Fibroblast of skin of left quadriceps (primary cell): ENCODE results near the gene CDCA5.

Experiments used
- DNase-seq, 2 experiments: peaks; one replicate each; pipeline ENCODE4 v3.0.0-alpha.2; 2013; ENCODE audit warnings: low read depth in 2 of 2

The CDCA5 gene

GRCh38 chr11:65107751-65108468 lies 24.1 kb upstream of the CDCA5 start:
- DNase-seq = no peak

GRCh38 chr11:65107078-65107477 lies 23.2 kb upstream of the CDCA5 start:
- no peak for DNase-seq

DNA sequence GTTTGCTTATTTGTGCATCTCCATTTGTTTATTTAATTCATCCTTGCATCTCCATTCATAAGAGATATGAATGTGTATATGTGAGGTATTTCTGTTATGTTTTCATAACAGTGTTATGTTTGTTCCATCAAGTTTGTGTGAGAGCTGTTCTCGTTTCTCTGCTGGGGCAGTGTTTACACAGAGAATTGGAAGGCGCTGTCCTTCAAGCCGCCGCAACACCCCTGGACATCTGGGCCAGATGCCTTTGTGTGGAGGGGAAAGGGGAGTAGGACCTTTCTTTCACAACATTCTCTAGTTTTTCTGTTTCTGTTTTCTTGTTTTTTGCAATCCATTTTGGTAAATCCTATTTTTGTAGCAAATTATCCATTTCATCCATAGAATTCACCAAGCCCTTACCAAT lies 20.8 kb upstream of the CDCA5 start:
- DNase-seq = no peak

DNA sequence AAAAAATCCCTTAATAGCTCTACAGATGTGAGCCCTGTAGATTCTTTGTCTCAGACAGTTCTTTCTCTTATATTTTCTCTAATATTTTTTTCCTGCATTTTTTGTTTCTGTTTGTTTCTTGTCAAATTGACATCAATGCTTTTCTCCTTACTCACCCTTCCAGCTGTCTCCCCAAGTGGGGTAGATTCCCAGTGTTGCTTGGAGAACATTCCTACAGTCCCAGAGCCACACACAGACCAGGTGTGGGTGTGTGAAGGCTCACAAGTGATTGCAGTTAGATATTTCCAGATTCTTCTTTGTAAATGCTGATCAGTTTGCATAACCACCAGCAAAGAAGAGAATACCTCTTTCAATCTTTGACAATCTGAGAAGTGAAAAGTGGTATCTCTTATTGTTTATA lies 19.6 kb upstream of the CDCA5 start:
- no peak for DNase-seq

DNA sequence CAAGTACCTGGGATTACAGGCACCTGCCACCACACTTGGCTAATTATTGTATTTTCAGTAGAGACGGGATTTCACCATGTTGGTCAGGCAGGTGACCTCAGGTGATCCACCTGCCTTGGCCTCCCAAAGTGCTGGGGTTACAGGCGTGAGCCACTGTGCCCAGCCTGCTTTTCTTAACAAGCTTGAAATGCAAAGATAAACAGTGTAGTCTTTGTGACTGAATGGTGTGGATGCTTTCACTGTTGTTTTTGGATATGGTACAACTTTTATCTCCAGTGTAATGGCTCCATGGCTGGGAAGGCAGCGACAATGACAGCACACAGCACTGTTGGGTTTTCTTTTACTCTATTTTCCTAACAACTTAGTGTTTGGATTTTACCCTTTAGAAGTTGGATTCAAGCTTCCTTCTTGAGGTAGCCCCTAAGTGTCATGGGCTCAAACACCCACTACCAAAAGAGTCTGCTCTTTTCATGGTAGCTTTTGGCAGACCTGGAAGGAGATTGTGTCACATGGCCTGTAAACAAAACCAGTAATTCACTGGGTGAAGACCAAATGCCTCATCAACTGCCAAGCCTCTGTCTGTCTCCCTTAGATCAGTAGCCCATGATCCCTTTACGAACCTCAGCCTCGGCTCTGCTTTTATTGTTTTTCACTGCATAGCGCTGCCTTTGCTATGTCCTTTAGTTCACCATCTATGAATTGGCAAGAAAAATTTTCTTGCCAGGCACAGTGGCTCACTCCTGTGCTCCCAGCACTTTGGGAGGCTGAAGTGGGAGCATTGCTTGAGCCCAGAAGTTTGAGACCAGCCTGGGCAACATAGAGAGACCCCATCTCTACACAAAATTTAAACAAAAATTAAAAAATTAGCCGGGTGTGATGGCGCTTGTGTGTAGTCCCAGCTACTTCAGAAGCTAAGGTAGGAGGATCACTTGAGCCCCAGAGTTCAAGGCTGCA lies 18.6 kb upstream of the CDCA5 start:
- no peak for DNase-seq

GRCh38 chr11:65100674-65101350 lies 17.0 kb upstream of the CDCA5 start:
- DNase-seq = no peak

DNA sequence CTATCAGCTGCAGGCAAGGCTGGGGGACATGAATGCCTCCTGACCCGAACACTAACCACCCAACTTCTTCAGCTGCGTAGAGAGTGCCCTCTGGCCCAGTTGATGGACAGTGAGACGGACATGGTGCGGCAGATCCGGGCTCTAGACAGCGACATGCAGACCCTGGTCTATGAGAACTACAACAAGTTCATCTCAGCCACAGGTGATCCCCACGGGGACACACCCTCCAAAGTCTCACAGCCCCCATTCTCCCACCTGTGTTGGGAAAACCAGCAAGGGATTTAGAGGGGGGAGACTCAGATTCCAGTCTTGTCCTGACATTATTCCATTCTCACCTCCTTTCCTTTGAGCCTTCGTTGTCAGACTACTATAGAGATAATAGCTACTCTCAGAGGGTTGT lies 13.1 kb upstream of the CDCA5 start:
- DNase-seq = no peak

DNA sequence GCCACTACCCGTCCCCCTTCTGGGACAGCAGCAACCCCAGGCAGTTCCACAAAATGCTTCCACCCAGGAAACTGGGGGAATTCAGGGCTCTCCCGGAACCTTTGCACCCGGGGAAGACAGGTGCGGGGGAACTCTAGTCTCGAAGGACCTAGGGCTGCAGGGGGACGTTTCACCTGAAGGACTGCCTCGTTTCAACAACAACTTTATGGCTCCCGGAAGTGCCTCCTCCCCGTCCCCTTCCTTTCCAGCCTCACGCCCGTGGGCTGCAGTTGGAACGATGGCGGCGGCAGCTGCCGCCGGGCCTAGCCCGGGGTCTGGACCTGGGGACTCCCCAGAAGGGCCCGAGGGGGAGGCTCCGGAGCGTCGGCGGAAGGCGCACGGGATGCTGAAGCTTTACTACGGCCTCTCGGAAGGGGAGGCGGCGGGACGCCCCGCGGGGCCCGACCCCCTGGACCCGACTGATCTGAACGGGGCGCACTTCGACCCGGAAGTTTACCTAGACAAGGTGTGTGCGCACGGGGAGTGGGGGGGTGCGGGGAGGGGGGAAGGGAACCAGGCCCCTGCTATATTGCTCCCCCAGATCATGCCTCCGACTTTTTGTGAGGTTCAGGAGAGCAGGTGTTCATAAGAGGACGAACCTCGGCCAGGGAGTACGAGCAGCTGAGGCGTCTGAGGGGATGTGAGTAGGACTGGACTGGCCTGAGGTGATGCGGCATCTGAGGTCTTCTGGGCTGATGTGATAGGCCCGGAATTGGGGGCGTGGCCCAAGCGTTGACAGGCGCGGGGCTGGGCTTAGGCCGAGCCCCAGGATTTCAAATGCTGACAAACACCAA lies 12.3 kb upstream of the CDCA5 start, which contains the start of gene VPS51:
Gene VPS51 (plus strand): TSS at position 241 of the 833 bp plus-strand sequence. CDS start 37 bp downstream, at position 278.
- peak; percentile 79 to 82 for DNase-seq

- no peak for DNase-seq
Measured at GRCh38 chr11:65095427-65095826, 11.6 kb upstream of the CDCA5 start.

DNA sequence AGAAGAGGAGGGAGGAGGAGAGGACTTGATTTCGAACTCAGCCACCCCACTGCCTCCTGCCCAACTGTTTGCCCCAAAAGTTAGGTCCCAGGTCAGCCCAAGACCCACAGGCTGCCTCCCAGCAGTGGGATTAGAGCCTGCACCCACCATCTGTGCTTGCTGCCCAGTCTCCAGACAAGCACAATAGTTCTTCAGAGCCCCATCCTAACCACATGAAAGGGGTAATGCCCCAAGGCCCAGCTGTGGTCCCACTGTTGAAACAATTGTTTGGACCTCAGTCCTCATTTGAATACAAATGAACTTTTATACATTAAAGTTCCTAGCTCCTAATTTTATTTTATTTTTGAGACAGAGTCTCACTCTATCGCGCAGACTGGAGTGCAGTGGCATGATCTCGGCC lies 6.8 kb upstream of the CDCA5 start:
- DNase-seq = no peak

DNA sequence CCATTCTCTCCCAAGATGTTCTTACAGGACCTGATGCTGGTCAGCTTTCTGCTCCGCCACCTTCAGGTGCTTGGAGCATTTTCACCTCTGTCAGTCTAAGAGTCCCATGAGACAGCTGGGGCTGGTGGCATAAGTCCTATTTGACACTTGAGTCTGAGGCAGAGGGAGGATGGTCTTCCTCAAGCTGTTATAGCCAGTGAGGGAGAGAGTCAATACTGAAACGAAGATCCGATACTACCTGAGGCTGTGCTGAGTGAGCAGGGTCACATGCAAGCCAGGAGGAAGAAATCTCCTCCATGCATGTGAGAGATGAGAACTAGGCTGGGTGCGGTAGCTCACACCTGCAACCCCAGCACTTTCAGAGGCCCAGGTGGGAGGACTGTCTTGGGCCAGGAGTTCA lies 5.8 kb upstream of the CDCA5 start:
- DNase-seq = no peak

DNA sequence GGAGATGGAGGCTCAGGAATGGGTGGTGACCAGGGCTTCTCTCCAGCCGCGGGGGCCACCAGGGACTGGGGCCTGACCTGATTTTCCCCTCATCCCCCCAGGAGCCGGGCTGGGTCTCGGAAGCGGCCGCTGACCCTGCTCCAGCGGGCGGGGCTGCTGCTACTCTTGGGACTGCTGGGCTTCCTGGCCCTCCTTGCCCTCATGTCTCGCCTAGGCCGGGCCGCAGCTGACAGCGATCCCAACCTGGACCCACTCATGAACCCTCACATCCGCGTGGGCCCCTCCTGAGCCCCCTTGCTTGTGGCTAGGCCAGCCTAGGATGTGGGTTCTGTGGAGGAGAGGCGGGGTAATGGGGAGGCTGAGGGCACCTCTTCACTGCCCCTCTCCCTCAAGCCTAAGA lies 4.0 kb upstream of the CDCA5 start:
- no peak for DNase-seq

GRCh38 chr11:65087216-65087615 lies 3.4 kb upstream of the CDCA5 start:
- no peak for DNase-seq

DNA sequence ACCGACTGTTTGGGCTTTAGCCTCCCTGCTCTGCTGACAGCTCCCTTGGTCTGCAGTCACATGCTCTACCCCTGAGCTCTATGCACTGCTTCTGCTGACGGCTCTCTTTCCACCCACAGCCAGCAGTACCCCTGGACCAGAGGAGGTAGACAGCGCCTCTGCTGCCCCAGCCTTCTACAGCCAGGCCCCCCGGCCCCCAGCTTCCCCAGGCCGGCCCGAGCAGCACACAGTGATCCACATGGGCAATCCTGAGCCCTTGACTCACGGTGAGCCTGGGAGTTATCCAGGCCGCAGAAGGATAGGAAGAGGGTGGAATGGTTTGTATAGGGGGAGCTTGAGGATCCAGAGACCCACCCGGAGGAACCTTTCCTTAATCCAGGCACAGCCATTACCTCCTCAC lies 3.0 kb upstream of the CDCA5 start:
- no peak for DNase-seq

- no peak for DNase-seq
Measured at GRCh38 chr11:65085446-65085845, 1.6 kb upstream of the CDCA5 start.

GRCh38 chr11:65084598-65085375 lies 947 bp upstream of the CDCA5 start:
- DNase-seq = no peak

GRCh38 chr11:65083134-65083833 lies 556 bp downstream of the CDCA5 start:
- DNase-seq = no peak

DNA sequence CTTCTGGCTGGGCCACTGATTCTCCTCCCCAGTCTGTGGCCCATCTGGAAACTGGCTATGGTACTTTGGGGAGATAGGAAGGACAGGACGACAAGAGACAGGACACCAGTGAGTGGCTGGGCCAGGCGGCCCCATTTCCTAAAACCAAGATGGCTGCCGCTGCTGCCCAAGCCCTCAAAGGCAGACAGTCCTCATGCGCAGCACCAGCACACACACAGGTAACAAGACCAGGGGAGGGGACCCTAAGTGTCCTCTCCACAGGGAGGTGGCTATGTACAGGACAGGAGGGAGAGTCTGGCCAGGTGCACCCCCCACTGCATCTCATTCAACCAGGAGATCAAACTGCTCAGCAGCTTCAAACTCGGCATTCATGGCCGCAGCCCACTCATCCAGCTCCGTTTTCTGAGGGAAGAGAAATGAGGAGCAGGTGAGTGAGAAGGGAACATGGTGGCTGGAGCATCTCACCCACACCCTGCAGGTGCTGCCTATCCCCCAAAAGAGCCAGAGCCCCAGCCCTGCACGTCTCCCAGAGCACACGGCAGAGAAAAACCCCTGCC lies 5.0 kb downstream of the CDCA5 start:
- no peak for DNase-seq

- no peak for DNase-seq
Measured at GRCh38 chr11:65078151-65078550, 5.7 kb downstream of the CDCA5 start.

GRCh38 chr11:65077451-65077850 lies 6.4 kb downstream of the CDCA5 start:
- no peak for DNase-seq
